Upper lobe of left lung (tissue), 4 donors: ENCODE measurements around the gene ATG10.
"Not testable (repeated sequence)": the region's sequence is repeated elsewhere in the genome, so short reads cannot be mapped to it uniquely, and the experiment has no call there.

Experiments used
- CTCF ChIP-seq, 6 experiments: fragments of 450-650 bp in 4 of 6; fragments of 200-600 bp in 2 of 6; sonication (generic) in 2 of 6; IDR thresholded peaks; one replicate each; pipeline ENCODE4 v1.5.1; 2016 to 2019; ENCODE audit warnings: antibody characterized with exemption in 6 of 6
- POLR2A ChIP-seq, 4 donors: fragments of 450-650 bp; IDR thresholded peaks; one replicate each; pipeline ENCODE4 v1.5.1; 2016 to 2017; ENCODE audit warnings: antibody characterized with exemption in 4 of 4, mild to moderate bottlenecking in 2 of 4

DNA sequence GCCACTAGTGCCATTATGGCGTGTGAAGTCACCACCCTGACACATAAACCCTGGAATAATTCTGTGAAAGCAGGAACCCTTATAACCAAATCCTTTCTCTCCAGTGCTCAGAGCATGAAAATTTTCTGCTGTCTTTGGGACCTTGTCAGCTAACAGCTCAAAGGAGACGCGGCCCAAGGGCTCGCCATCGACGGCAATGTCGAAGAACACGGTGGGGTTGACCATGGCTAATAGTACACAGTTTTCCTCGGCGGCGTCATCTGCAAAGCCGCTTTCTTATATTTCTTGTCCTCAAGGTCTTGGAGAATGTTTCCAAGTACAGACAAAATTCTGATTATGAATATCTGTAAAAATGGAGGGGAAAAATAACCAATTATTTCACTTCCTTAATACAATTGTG, 38.0 kb downstream of the ATG10 start:
- TF ChIP-seq POLR2A, CTCF (IDR thresholded peaks at IDR 0.05): not testable (repeated sequence)
